K562 (cell line): ENCODE measurements around the gene RSPO1. TPM values are rescaled to one million over a fixed set of nuclear protein-coding genes. Genes with fewer than 3 reads are reported as not detected.

Experiments
- ATF6 ChIP-seq: sonication (generic); formaldehyde crosslinking; IDR thresholded peaks from 2 replicates; pipeline ENCODE4 v1.4.0; 2020; ENCODE audit warnings: mild to moderate bottlenecking, missing genetic modification reagents
- CBFB ChIP-seq: sonication (generic); formaldehyde crosslinking; IDR thresholded peaks from 2 replicates; pipeline ENCODE4 v1.4.0; 2020; ENCODE audit warnings: mild to moderate bottlenecking, missing genetic modification reagents
- E2F5 ChIP-seq: sonication (generic); formaldehyde crosslinking; IDR thresholded peaks from 2 replicates; pipeline ENCODE4 v1.8.0; 2022; ENCODE audit warnings: mild to moderate bottlenecking, missing genetic modification reagents
- HNRNPH1 ChIP-seq: fragments of 200-400 bp; formaldehyde crosslinking; optimal IDR thresholded peaks from 2 replicates; pipeline ENCODE3; 2017; ENCODE audit warnings: low read depth, mild to moderate bottlenecking, low read length, moderate library complexity
- NEUROD1 ChIP-seq: fragments of 150-350 bp; IDR thresholded peaks from 2 replicates; pipeline ENCODE4 v1.6.1; 2014; ENCODE audit warnings: borderline replicate concordance, low read length, low read depth; ENCODE audit not compliant: partially characterized antibody
- RERE ChIP-seq: sonication (generic); formaldehyde crosslinking; IDR thresholded peaks from 2 replicates; pipeline ENCODE4 v1.8.0; 2023; ENCODE audit warnings: missing genetic modification reagents, mild to moderate bottlenecking, borderline replicate concordance
- ZNF165 ChIP-seq: fragments of 250-450 bp; sonication (Bioruptor Pico); IDR thresholded peaks from 2 replicates; pipeline ENCODE4 v1.4.0; 2020; ENCODE audit warnings: borderline replicate concordance
- polyA plus RNA-seq, 8 experiments: library from polyadenylated mRNA; depleted of rRNA in 4 of 8; stranded (reverse) in 5 of 8; unstranded in 3 of 8; fragments of >200 nt; fragmentation: Nextera tagmentation in 2 of 8; fragmentation: Illumina TruSeq in 1 of 8; extraction: Ambion mirVana in 2 of 8; extraction: Trizol in 1 of 8; gene quantifications; 2 replicates each; pipeline versions ENCODE4 v1.2.1 to v1.2.3, GENCODE V29; 2011 to 2014; ENCODE audit warnings: inconsistent platforms in 1 of 8, missing spikeins in 1 of 8
- total RNA-seq, 7 experiments: library from RNA; depleted of rRNA in 6 of 7; stranded (reverse); fragments of >200 nt in 6 of 7; fragmentation: Illumina TruSeq in 2 of 7; extraction: Trizol in 2 of 7; gene quantifications; 2 replicates each; pipeline versions ENCODE4 v1.2.1 to v1.2.3, GENCODE V29; 2011 to 2021; ENCODE audit warnings: low replicate concordance in 1 of 7

RSPO1 gene
- total and polyA plus RNA-seq, 9 of the 15 experiments (the other 6 are each of a cell fraction or from before 2014, with no cell fraction given): not detected

- TF ChIP-seq CBFB (no peak), RERE (no peak), ATF6 (CRISPR knock-in tag) (no peak), ZNF165 (no peak), NEUROD1 (no peak), E2F5 (CRISPR knock-in tag) (no peak), HNRNPH1 (no peak)
These were observed 18.4 kb downstream of the RSPO1 start (continued) for GRCh38 chr1:37616330-37616729.
